ENCODE data around the gene PTPRQ. TPM values are rescaled to one million over a fixed set of nuclear protein-coding genes. Genes with fewer than 3 reads are reported as not detected.

PTPRQ gene
- total RNA-seq, 4 donors from 2014 or later: 0.24 to 0.47 (median 0.30) TPM; not detected in 1

DNA sequence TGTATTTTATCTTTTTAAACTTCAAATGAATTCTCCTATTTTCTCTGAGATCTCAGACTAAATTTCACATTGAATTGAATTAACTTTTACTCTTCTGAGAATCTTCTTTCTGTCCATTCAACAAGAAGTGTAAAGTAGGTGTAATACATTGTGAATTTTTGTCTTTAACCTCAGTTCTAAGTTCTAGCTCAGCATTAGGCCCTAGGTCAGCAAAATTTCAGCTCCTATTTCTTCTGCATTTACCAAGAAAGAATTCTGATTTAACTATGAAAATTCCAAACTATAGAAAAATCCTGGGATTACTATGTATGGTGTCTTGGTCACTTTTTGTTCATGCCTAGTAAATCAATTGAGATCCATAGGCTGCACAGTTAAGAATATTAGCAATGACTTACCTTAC lies 152.5 kb downstream of the PTPRQ start:
- no peaks in the 10 kb centered on the region for H3K4me1 ChIP-seq
- H3K4me3 ChIP-seq: no peak overlapping the region
- no peak overlapping the region for H3K27ac ChIP-seq
- TF ChIP-seq POLR2A (IDR thresholded peaks at IDR 0.05) (no peak), POLR2AphosphoS5 (IDR thresholded peaks at IDR 0.05) (no peak), EP300 (IDR thresholded peaks at IDR 0.05) (no peak), CTCF (IDR thresholded peaks at IDR 0.05) (no peak)
- no peaks in the 10 kb centered on the region for H3K9me3 ChIP-seq
- no peaks in the 10 kb centered on the region for H3K27me3 ChIP-seq
- no peak for DNase-seq (ENCODE audit: low spot score in 2 of 2)
- H3K36me3 ChIP-seq: no peaks in the 10 kb centered on the region

- 67% methylated on average over 5 of the region's 5 CpGs for WGBS
- no peaks in the 10 kb centered on the region for H3K36me3 ChIP-seq
- H3K9me3 ChIP-seq: no peaks in the 10 kb centered on the region
- H3K27me3 ChIP-seq: no peaks in the 10 kb centered on the region
- H3K4me1 ChIP-seq: no peaks in the 10 kb centered on the region
- DNase-seq (ENCODE audit: low spot score in 2 of 2): no peak
- no peak for TF ChIP-seq POLR2A (IDR thresholded peaks at IDR 0.05)
- no peak for TF ChIP-seq EP300 (IDR thresholded peaks at IDR 0.05)
- no peak for TF ChIP-seq POLR2AphosphoS5 (IDR thresholded peaks at IDR 0.05)
- TF ChIP-seq CTCF (IDR thresholded peaks at IDR 0.05): no peak
- H3K27ac ChIP-seq: no peak overlapping the region
- no peak overlapping the region for H3K4me3 ChIP-seq
Measured at GRCh38 chr12:80598004-80598606, 154.1 kb downstream of the PTPRQ start.

DNA sequence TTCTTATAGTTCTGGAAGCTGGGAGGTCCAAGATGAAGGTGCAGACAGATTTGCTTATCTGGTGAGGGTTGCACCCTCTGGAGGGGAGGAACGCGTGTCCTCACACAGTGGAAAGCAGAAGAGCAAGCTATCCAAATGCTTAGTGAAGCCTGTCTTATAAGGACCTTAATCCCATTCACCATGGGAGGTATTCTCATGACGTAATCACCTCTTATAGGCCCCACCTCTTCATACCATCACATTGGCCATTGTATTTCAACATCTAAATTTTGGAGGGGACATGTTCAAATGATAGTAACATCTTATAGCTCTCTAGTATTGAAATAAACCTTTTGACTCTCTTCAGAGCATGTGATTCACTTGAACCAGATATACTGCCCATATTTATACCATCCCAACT lies 158.4 kb downstream of the PTPRQ start:
- WGBS: 93% methylated on average over 3 of the region's 3 CpGs
- TF ChIP-seq CTCF (IDR thresholded peaks at IDR 0.05) (no peak), POLR2AphosphoS5 (IDR thresholded peaks at IDR 0.05) (no peak), EP300 (IDR thresholded peaks at IDR 0.05) (no peak), POLR2A (IDR thresholded peaks at IDR 0.05) (no peak)

GRCh38 chr12:80607361-80608135 lies 163.5 kb downstream of the PTPRQ start:
- H3K4me3 ChIP-seq: no peak overlapping the region
- H3K27ac ChIP-seq: no peak overlapping the region
- 73% methylated on average over 3 of the region's 3 CpGs for WGBS
- TF ChIP-seq CTCF (IDR thresholded peaks at IDR 0.05) (no peak), POLR2AphosphoS5 (IDR thresholded peaks at IDR 0.05) (no peak), EP300 (IDR thresholded peaks at IDR 0.05) (no peak), POLR2A (IDR thresholded peaks at IDR 0.05) (no peak)
- H3K4me1 ChIP-seq: no peaks in the 10 kb centered on the region
- no peaks in the 10 kb centered on the region for H3K9me3 ChIP-seq
- no peaks in the 10 kb centered on the region for H3K36me3 ChIP-seq
- no peaks in the 10 kb centered on the region for H3K27me3 ChIP-seq
- DNase-seq (ENCODE audit: low spot score in 2 of 2): no peak

More for the DNA sequence above, 158.4 kb downstream of the PTPRQ start:
- Histone ChIP-seq H3K27me3 (no peaks in the 10 kb centered on the region), H3K4me3 (no peak overlapping the region), H3K9me3 (no peaks in the 10 kb centered on the region), H3K4me1 (no peaks in the 10 kb centered on the region), H3K27ac (no peak overlapping the region), H3K36me3 (no peaks in the 10 kb centered on the region)
- DNase-seq (ENCODE audit: low spot score in 2 of 2): no peak

DNA sequence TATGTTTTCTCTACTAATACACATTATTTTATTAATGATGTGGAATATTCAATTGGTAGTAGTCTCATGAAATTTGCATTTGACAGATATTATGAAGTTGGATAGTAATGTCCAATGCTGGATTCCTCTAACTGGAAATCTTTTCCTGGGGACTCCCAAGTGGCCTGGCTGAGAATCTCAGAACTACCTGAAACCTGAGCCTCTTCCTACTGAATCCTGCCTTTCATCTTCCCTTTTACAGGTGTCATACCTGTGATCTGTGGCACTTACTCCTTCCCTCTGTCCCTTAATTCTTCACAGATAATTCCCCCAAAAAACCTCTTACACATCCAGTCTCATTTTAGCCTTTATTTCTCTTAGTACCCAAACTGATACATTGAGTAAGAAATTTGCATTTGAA lies 173.7 kb downstream of the PTPRQ start:
- H3K27me3 ChIP-seq: no peaks in the 10 kb centered on the region
- no peaks in the 10 kb centered on the region for H3K9me3 ChIP-seq
- H3K27ac ChIP-seq: no peak overlapping the region
- no peaks in the 10 kb centered on the region for H3K4me1 ChIP-seq
- DNase-seq (ENCODE audit: low spot score in 2 of 2): no peak
- H3K36me3 ChIP-seq: no peaks in the 10 kb centered on the region
- no peak overlapping the region for H3K4me3 ChIP-seq
- no peak for TF ChIP-seq CTCF (IDR thresholded peaks at IDR 0.05)
- TF ChIP-seq POLR2AphosphoS5 (IDR thresholded peaks at IDR 0.05): no peak
- no peak for TF ChIP-seq POLR2A (IDR thresholded peaks at IDR 0.05)
- TF ChIP-seq EP300 (IDR thresholded peaks at IDR 0.05): no peak

Data from suprapubic skin (tissue), 4 donors.